B cell (primary cell): ENCODE measurements around the gene CRACR2A. TPM values are rescaled to one million over a fixed set of nuclear protein-coding genes. Genes with fewer than 3 reads are reported as not detected.

Experiments used
- ATAC-seq: fragments of 200-7000 bp; cut with Tn5 transposase; one replicate; pipeline ENCODE4 v1.10.0; 2021; ENCODE audit warnings: low read depth, mild to moderate bottlenecking, moderate number of reproducible peaks, moderate library complexity
- CTCF ChIA-PET: fragments of 350-600 bp; sonication (Branson Sonifier 250); formaldehyde crosslinking; loops from one replicate; lab custom pipeline; 2021; ENCODE audit warnings: antibody characterized with exemption, inconsistent platforms; lab: Charles Lee
- POLR2A ChIA-PET: fragments of 350-600 bp; sonication (Branson Sonifier 250); formaldehyde crosslinking; loops from one replicate; lab custom pipeline; 2021; ENCODE audit warnings: antibody characterized with exemption; lab: Charles Lee
- DNase-seq: peaks from one replicate; pipeline ENCODE4 v3.0.0; 2013
- H2AFZ ChIP-seq: 2 replicates; pipeline ENCODE4 v1.6.1; 2012; ENCODE audit warnings: mild to moderate bottlenecking, low read depth, low read length; ENCODE audit not compliant: insufficient read depth, poor library complexity, severe bottlenecking
- H3K27ac ChIP-seq, 2 donors: 1 replicate in 1 of 2; 2 replicates in 1 of 2; pipeline ENCODE4 v1.5.1; 2012 to 2013; ENCODE audit warnings: low read length in 2 of 2, mild to moderate bottlenecking in 2 of 2, moderate library complexity in 1 of 2
- H3K27me3 ChIP-seq, 4 experiments: fragments of 200-600 bp in 1 of 4; sonication (generic) in 1 of 4; replicated peaks in 1 of 4; 1 replicate in 2 of 4; 2 replicates in 2 of 4; pipeline versions ENCODE4 v1.6.1 to v1.7.0; 2013 to 2016; ENCODE audit warnings: low read length in 3 of 4, mild to moderate bottlenecking in 2 of 4, mixed read lengths in 1 of 4, moderate library complexity in 1 of 4; ENCODE audit not compliant: insufficient read depth in 4 of 4, control insufficient read depth in 3 of 4; ENCODE audit errors: control extremely low read depth in 1 of 4
- H3K36me3 ChIP-seq, 2 experiments: replicated peaks in 1 of 2; 1 replicate in 1 of 2; 2 replicates in 1 of 2; pipeline versions ENCODE4 v1.6.1 to v1.7.1; 2013; ENCODE audit warnings: low read length in 1 of 2; ENCODE audit not compliant: insufficient read depth in 2 of 2, control insufficient read depth in 1 of 2; ENCODE audit errors: control extremely low read depth in 1 of 2, extremely low read depth in 1 of 2
- H3K4me1 ChIP-seq, 2 donors: fragments of 200-600 bp in 1 of 2; sonication (generic) in 1 of 2; 1 replicate in 1 of 2; 2 replicates in 1 of 2; pipeline versions ENCODE4 v1.5.1 to v1.6.1; 2013 to 2017; ENCODE audit warnings: low read length in 2 of 2; ENCODE audit not compliant: control insufficient read depth in 2 of 2, insufficient read depth in 2 of 2
- H3K4me2 ChIP-seq: replicated peaks from 2 replicates; pipeline ENCODE3; 2012; ENCODE audit warnings: mild to moderate bottlenecking, low read depth, low read length; ENCODE audit not compliant: poor library complexity, severe bottlenecking
- H3K4me3 ChIP-seq, 5 experiments: fragments of 200-600 bp in 1 of 5; sonication (generic) in 1 of 5; 1 replicate in 3 of 5; 2 replicates in 2 of 5; pipeline versions ENCODE4 v1.5.1 to v1.7.0; 2011 to 2016; ENCODE audit warnings: low read length in 4 of 5, mild to moderate bottlenecking in 4 of 5, low read depth in 2 of 5, control low read depth in 1 of 5, moderate library complexity in 1 of 5; ENCODE audit not compliant: insufficient read depth in 1 of 5; ENCODE audit errors: control extremely low read depth in 1 of 5, extremely low read depth in 1 of 5
- H3K79me2 ChIP-seq: fragments of 200-600 bp; sonication (generic); one replicate; pipeline ENCODE4 v1.6.0; 2016; ENCODE audit warnings: low read length; ENCODE audit not compliant: control insufficient read depth, insufficient read depth
- H3K9ac ChIP-seq: fragments of 200-600 bp; sonication (generic); 2 replicates; pipeline ENCODE4 v1.6.1; 2017; ENCODE audit warnings: mild to moderate bottlenecking, low read length, moderate library complexity
- H3K9me3 ChIP-seq, 3 donors: one replicate each; pipeline versions ENCODE4 v1.6.1 to v1.7.1; 2013; ENCODE audit warnings: low read length in 2 of 3; ENCODE audit not compliant: control insufficient read depth in 2 of 3, insufficient read depth in 1 of 3; ENCODE audit errors: control extremely low read depth in 1 of 3
- H4K20me1 ChIP-seq: 2 replicates; pipeline ENCODE4 v1.6.0; 2012; ENCODE audit warnings: mild to moderate bottlenecking, low read length; ENCODE audit not compliant: insufficient read depth, control insufficient read depth, poor library complexity, severe bottlenecking
- H3K27ac Mint-ChIP-seq: one replicate; pipeline ENCODE4 v1.8.0; 2021; ENCODE audit warnings: mixed read lengths
- H3K27me3 Mint-ChIP-seq: one replicate; pipeline ENCODE4 v1.8.0; 2021; ENCODE audit warnings: mixed read lengths
- H3K4me1 Mint-ChIP-seq: one replicate; pipeline ENCODE4 v1.8.0; 2021; ENCODE audit warnings: mixed read lengths
- H3K4me3 Mint-ChIP-seq: one replicate; pipeline ENCODE4 v1.8.0; 2021; ENCODE audit warnings: mixed read lengths
- H3K9me3 Mint-ChIP-seq: one replicate; pipeline ENCODE4 v1.8.0; 2022; ENCODE audit warnings: mixed read lengths; ENCODE audit not compliant: insufficient read depth
- CTCF ChIP-seq: fragments of 200-600 bp; IDR thresholded peaks from one replicate; pipeline ENCODE4 v1.8.0; 2022; ENCODE audit warnings: antibody characterized with exemption, mild to moderate bottlenecking
- EZH2 ChIP-seq: IDR thresholded peaks from 2 replicates; pipeline ENCODE4 v1.6.1; 2012; ENCODE audit warnings: borderline replicate concordance, low read depth, mild to moderate bottlenecking, moderate library complexity, low read length; ENCODE audit not compliant: insufficient read depth, poor library complexity, severe bottlenecking
- WGBS: methylation state at CpG from one replicate; pipeline ENCODE4 v1.1.5; 2013; ENCODE audit warnings: missing lambda C conversion rate; ENCODE audit not compliant: insufficient coverage; 5-methylcytosine and 5-hydroxymethylcytosine counted together
- intact Hi-C: fragments of 100-400 bp; cut with micrococcal nuclease; formaldehyde crosslinking; loops from one replicate; pipeline ENCODE4 v1.10.0; 2022
- polyA plus RNA-seq: library from polyadenylated mRNA; depleted of rRNA; stranded (reverse); fragments of >200 nt; gene quantifications from 2 replicates; pipeline ENCODE4 v1.2.3, GENCODE V29; 2012
- total RNA-seq, 2 donors: library from RNA; stranded (reverse); fragments of 120-200 nt in 1 of 2; gene quantifications; 1 replicate in 1 of 2; 2 replicates in 1 of 2; pipeline versions ENCODE4 v1.2.3 to v1.2.4, GENCODE V29; 2013 to 2022

CRACR2A gene
- total and polyA plus RNA-seq, 2 donors (not counting 1 experiment from before 2014, with no cell fraction given) = 15.2 to 26.1 TPM

DNA sequence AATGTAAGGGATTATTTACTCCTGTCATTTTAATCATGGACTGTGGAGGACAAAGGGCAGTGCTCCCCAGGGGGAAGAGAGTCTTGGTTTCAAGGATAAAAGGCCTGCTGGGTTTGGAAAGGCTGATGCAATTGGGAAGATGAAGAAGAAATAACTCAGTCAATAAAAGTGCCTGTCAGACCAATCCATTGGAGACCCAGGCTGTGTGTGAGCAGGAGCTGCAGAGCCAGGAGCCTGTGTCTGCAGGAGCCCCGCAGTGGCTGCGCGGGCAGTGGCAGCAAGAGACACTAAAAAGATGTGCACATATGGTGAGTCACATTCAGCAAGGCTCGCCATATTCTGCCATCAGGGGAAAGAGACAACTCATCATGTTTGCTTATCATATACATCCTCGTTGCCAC is 90.4 kb downstream of the CRACR2A start:
- DNase-seq (no peak), ATAC-seq (no peak)
- Histone ChIP-seq H3K27me3 (no peaks in the 10 kb centered on the region), H3K9me3 (no peaks in the 10 kb centered on the region), H3K4me3 (no peak overlapping the region), H3K4me1 (no peaks in the 10 kb centered on the region), H3K36me3 (peaks cover 0 to 72% of the 10 kb centered on the region in 2 experiments), H3K9ac (no peak overlapping the region), H3K79me2 (no peaks in the 10 kb centered on the region), H3K27ac (no peak overlapping the region), H2AFZ (no peak overlapping the region), H3K4me2 (no peak overlapping the region), H4K20me1 (no peaks in the 10 kb centered on the region)
- Mint-ChIP-seq H3K9me3 (no peaks in the 10 kb centered on the region), H3K4me1 (no peaks in the 10 kb centered on the region), H3K27me3 (no peaks in the 10 kb centered on the region), H3K27ac (no peak overlapping the region), H3K4me3 (no peak overlapping the region)
- TF ChIP-seq CTCF (no peak), EZH2 (no peak)
- ChIA-PET CTCF (interaction anchor here (0.7 kb wide), 1 partner anchor 115 kb away, joined by 3 read pairs; no protein-coding TSS in a partner anchor), POLR2A (no interaction called here)
- 100% methylated on average over 3 of the region's 5 CpGs for WGBS
- intact Hi-C loops = no loop called here

DNA sequence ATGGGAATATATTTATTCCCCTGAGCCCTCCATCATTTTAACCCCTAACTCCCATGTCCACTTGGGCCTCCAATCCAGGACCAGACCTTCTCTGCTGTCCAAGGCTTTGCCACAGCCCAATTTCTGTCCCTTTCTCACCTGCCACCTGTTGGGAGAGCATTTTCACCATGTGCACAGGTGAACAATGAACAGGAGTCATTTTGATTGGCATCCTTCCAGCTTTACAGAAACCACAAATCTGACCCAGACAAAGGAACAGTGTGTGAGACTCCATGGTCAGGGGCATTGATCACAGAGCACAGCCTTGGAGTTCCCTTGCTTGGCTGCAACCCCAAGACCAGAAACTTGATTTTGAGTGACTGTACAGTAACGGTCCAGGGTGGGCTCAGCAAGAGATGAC is 91.9 kb downstream of the CRACR2A start:
- Mint-ChIP-seq H3K27me3 (no peaks in the 10 kb centered on the region), H3K9me3 (no peaks in the 10 kb centered on the region), H3K27ac (no peak overlapping the region), H3K4me1 (no peaks in the 10 kb centered on the region), H3K4me3 (no peak overlapping the region)
- Histone ChIP-seq H3K27me3 (no peaks in the 10 kb centered on the region), H3K4me2 (no peak overlapping the region), H3K9ac (no peak overlapping the region), H3K36me3 (peaks cover 0 to 73% of the 10 kb centered on the region in 2 experiments), H3K9me3 (no peaks in the 10 kb centered on the region), H4K20me1 (no peaks in the 10 kb centered on the region), H3K4me3 (no peak overlapping the region), H2AFZ (no peak overlapping the region), H3K27ac (no peak overlapping the region), H3K79me2 (no peaks in the 10 kb centered on the region), H3K4me1 (no peaks in the 10 kb centered on the region)
- ATAC-seq (no peak), DNase-seq (no peak)
- ChIA-PET POLR2A (no interaction called here), CTCF (interaction anchor here (0.8 kb wide), 1 partner anchor 150 kb away, joined by 3 read pairs; no protein-coding TSS in a partner anchor)
- TF ChIP-seq CTCF (no peak), EZH2 (no peak)
- intact Hi-C loops = no loop called here
- WGBS = 100% methylated on average over 1 of the region's 1 CpG
